ENCODE measurements around the gene PRELP. TPM values are rescaled to one million over a fixed set of nuclear protein-coding genes. Genes with fewer than 3 reads are reported as not detected.

PRELP gene
- total RNA-seq, 1 donor from 2014 or later, result 0.07 TPM

- TF ChIP-seq CTCF (IDR thresholded peaks at IDR 0.05; ENCODE audit: insufficient read depth, low read depth, low read length) (no peak), EZH2 (IDR thresholded peaks at IDR 0.05; ENCODE audit: insufficient read depth, low read length) (no peak)
- H3K9me3 ChIP-seq (ENCODE audit: insufficient read depth, low read depth, low read length), result no peaks in the 10 kb centered on the region
- peak overlapping the region; percentile 70 for H3K9ac ChIP-seq (ENCODE audit: low read length)
- H3K4me3 Mint-ChIP-seq (ENCODE audit: unreplicated experiment), result no peak overlapping the region
- no peak overlapping the region for H2AFZ ChIP-seq (ENCODE audit: low read depth, low read length)
- no peak for DNase-seq (ENCODE audit: low read depth)
- no peak for FAIRE-seq
- H3K27ac ChIP-seq (ENCODE audit: low read depth, low read length), result peak overlapping the region; percentile 83
- H3K79me2 ChIP-seq (ENCODE audit: insufficient read depth, low read length), result no peaks in the 10 kb centered on the region
- no peaks in the 10 kb centered on the region for H3K36me3 ChIP-seq (ENCODE audit: insufficient read depth, low read length)
- H3K4me1 ChIP-seq (ENCODE audit: insufficient read depth, low read length), result peaks cover 40% of the 10 kb centered on the region
- no peaks in the 10 kb centered on the region for H4K20me1 ChIP-seq (ENCODE audit: insufficient read depth, low read length)
- H3K27me3 ChIP-seq (ENCODE audit: insufficient read depth, low read length), result no peaks in the 10 kb centered on the region
- peak overlapping the region; percentile 56 for H3K4me2 ChIP-seq (ENCODE audit: low read length)
- no peaks in the 10 kb centered on the region for H3K9me3 Mint-ChIP-seq (ENCODE audit: unreplicated experiment)
- H3K4me1 Mint-ChIP-seq (ENCODE audit: low read depth, unreplicated experiment), result peaks cover 27% of the 10 kb centered on the region
- H3K4me3 ChIP-seq (ENCODE audit: insufficient read depth, low read depth, low read length), result no peak overlapping the region
- H3K27ac Mint-ChIP-seq (ENCODE audit: unreplicated experiment), result peak overlapping the region; percentile 34
- H3K36me3 Mint-ChIP-seq (ENCODE audit: low read depth, unreplicated experiment), result peaks cover 1% of the 10 kb centered on the region
- H3K27me3 Mint-ChIP-seq (ENCODE audit: low read depth, unreplicated experiment), result peaks cover 2% of the 10 kb centered on the region
These were observed 44.3 kb downstream of the PRELP start for GRCh38 chr1:203519896-203520295.

- Histone ChIP-seq H3K9ac (ENCODE audit: low read length) (peak overlapping the region; percentile 70), H4K20me1 (ENCODE audit: insufficient read depth, low read length) (no peaks in the 10 kb centered on the region), H3K4me3 (ENCODE audit: insufficient read depth, low read depth, low read length) (no peak overlapping the region), H3K9me3 (ENCODE audit: insufficient read depth, low read depth, low read length) (no peaks in the 10 kb centered on the region), H3K36me3 (ENCODE audit: insufficient read depth, low read length) (no peaks in the 10 kb centered on the region), H3K4me2 (ENCODE audit: low read length) (peak overlapping the region; percentile 56), H3K79me2 (ENCODE audit: insufficient read depth, low read length) (no peaks in the 10 kb centered on the region), H3K4me1 (ENCODE audit: insufficient read depth, low read length) (peaks cover 40% of the 10 kb centered on the region), H2AFZ (ENCODE audit: low read depth, low read length) (peak overlapping the region; percentile 75), H3K27ac (ENCODE audit: low read depth, low read length) (peak overlapping the region; percentile 83), H3K27me3 (ENCODE audit: insufficient read depth, low read length) (no peaks in the 10 kb centered on the region)
- Mint-ChIP-seq H3K27ac (ENCODE audit: unreplicated experiment) (peak overlapping the region; percentile 34), H3K36me3 (ENCODE audit: low read depth, unreplicated experiment) (peaks cover 1% of the 10 kb centered on the region), H3K9me3 (ENCODE audit: unreplicated experiment) (no peaks in the 10 kb centered on the region), H3K4me1 (ENCODE audit: low read depth, unreplicated experiment) (peaks cover 26% of the 10 kb centered on the region), H3K4me3 (ENCODE audit: unreplicated experiment) (no peak overlapping the region), H3K27me3 (ENCODE audit: low read depth, unreplicated experiment) (peaks cover 2% of the 10 kb centered on the region)
- FAIRE-seq (no peak), DNase-seq (ENCODE audit: low read depth) (no peak)
- no peak for TF ChIP-seq CTCF (IDR thresholded peaks at IDR 0.05; ENCODE audit: insufficient read depth, low read depth, low read length)
- no peak for TF ChIP-seq EZH2 (IDR thresholded peaks at IDR 0.05; ENCODE audit: insufficient read depth, low read length)
These were observed 44.7 kb downstream of the PRELP start for GRCh38 chr1:203520315-203520714.

- Histone ChIP-seq H4K20me1 (ENCODE audit: insufficient read depth, low read length) (no peaks in the 10 kb centered on the region), H3K79me2 (ENCODE audit: insufficient read depth, low read length) (no peaks in the 10 kb centered on the region), H3K9ac (ENCODE audit: low read length) (peak overlapping the region; percentile 70), H3K4me3 (ENCODE audit: insufficient read depth, low read depth, low read length) (no peak overlapping the region), H3K27ac (ENCODE audit: low read depth, low read length) (peak overlapping the region; percentile 83), H2AFZ (ENCODE audit: low read depth, low read length) (no peak overlapping the region), H3K4me2 (ENCODE audit: low read length) (peak overlapping the region; percentile 64), H3K36me3 (ENCODE audit: insufficient read depth, low read length) (no peaks in the 10 kb centered on the region), H3K27me3 (ENCODE audit: insufficient read depth, low read length) (no peaks in the 10 kb centered on the region), H3K9me3 (ENCODE audit: insufficient read depth, low read depth, low read length) (no peaks in the 10 kb centered on the region), H3K4me1 (ENCODE audit: insufficient read depth, low read length) (peaks cover 40% of the 10 kb centered on the region)
- DNase-seq (ENCODE audit: low read depth), result no peak
- no peak for FAIRE-seq
- H3K27me3 Mint-ChIP-seq (ENCODE audit: low read depth, unreplicated experiment), result peaks cover 5% of the 10 kb centered on the region
- no peak overlapping the region for H3K4me3 Mint-ChIP-seq (ENCODE audit: unreplicated experiment)
- peaks cover 1% of the 10 kb centered on the region for H3K36me3 Mint-ChIP-seq (ENCODE audit: low read depth, unreplicated experiment)
- peaks cover 24% of the 10 kb centered on the region for H3K4me1 Mint-ChIP-seq (ENCODE audit: low read depth, unreplicated experiment)
- H3K9me3 Mint-ChIP-seq (ENCODE audit: unreplicated experiment), result no peaks in the 10 kb centered on the region
- no peak overlapping the region for H3K27ac Mint-ChIP-seq (ENCODE audit: unreplicated experiment)
- TF ChIP-seq EZH2 (IDR thresholded peaks at IDR 0.05; ENCODE audit: insufficient read depth, low read length), result no peak
- no peak for TF ChIP-seq CTCF (IDR thresholded peaks at IDR 0.05; ENCODE audit: insufficient read depth, low read depth, low read length)
These were observed 45.6 kb downstream of the PRELP start for GRCh38 chr1:203521074-203521794.

Data from astrocyte (in vitro differentiated cells and primary cell).